ENCODE results near the gene KCNC1.

KCNC1 gene

GRCh38 chr11:17718015-17718414 is 16.6 kb upstream of the KCNC1 start:
- Histone ChIP-seq H3K27me3 (ENCODE audit: control insufficient read depth in 1 of 2, insufficient read depth in 2 of 2, low read length in 2 of 2) (peaks cover 17 to 48% of the 10 kb centered on the region in 2 donors), H3K27ac (ENCODE audit: low read depth, low read length) (no peak overlapping the region)

GRCh38 chr11:17718510-17718962 is 16.0 kb upstream of the KCNC1 start:
- H3K27ac ChIP-seq (ENCODE audit: low read depth, low read length) = no peak overlapping the region
- no peaks in the 10 kb centered on the region for H3K36me3 ChIP-seq (ENCODE audit: insufficient read depth, low read length)
- H3K9ac ChIP-seq (ENCODE audit: low read length) = no peak overlapping the region
- H3K4me1 ChIP-seq (ENCODE audit: insufficient read depth, low read length) = no peaks in the 10 kb centered on the region
- H3K4me3 ChIP-seq (ENCODE audit: low read depth in 1 of 2, low read length in 2 of 2) = no peak overlapping the region
- peaks cover 17 to 53% of the 10 kb centered on the region in 2 donors for H3K27me3 ChIP-seq (ENCODE audit: control insufficient read depth in 1 of 2, insufficient read depth in 2 of 2, low read length in 2 of 2)
- no peaks in the 10 kb centered on the region for H3K9me3 ChIP-seq (ENCODE audit: low read length)

More at GRCh38 chr11:17718015-17718414, 16.6 kb upstream of the KCNC1 start:
- Histone ChIP-seq H3K36me3 (ENCODE audit: insufficient read depth, low read length) (no peaks in the 10 kb centered on the region), H3K9ac (ENCODE audit: low read length) (no peak overlapping the region), H3K9me3 (ENCODE audit: low read length) (no peaks in the 10 kb centered on the region), H3K4me3 (ENCODE audit: low read depth in 1 of 2, low read length in 2 of 2) (no peak overlapping the region), H3K4me1 (ENCODE audit: insufficient read depth, low read length) (no peaks in the 10 kb centered on the region)

- no peak within 1 kb of the TSS for H3K9ac ChIP-seq (ENCODE audit: low read length)
- H3K4me1 ChIP-seq (ENCODE audit: insufficient read depth, low read length) = no peaks in the 10 kb centered on the region
- no peak within 1 kb of the TSS for H3K27ac ChIP-seq (ENCODE audit: low read depth, low read length)
- H3K9me3 ChIP-seq (ENCODE audit: low read length) = no peaks in the 10 kb centered on the region
- no peak within 1 kb of the TSS for H3K4me3 ChIP-seq (ENCODE audit: low read depth in 1 of 2, low read length in 2 of 2)
- peaks cover 17 to 55% of the 10 kb centered on the region in 2 donors for H3K27me3 ChIP-seq (ENCODE audit: control insufficient read depth in 1 of 2, insufficient read depth in 2 of 2, low read length in 2 of 2)
- H3K36me3 ChIP-seq (ENCODE audit: insufficient read depth, low read length) = no peaks in the 10 kb centered on the region
Observed at GRCh38 chr11:17719028-17719937, 15.3 kb upstream of the KCNC1 start, which contains the start of gene MYOD1. TSS of gene MYOD1 (plus strand) at chr11:17719571. CDS start at chr11:17719783, 212 bp downstream.

- Histone ChIP-seq H3K27ac (ENCODE audit: low read depth, low read length) (no peak overlapping the region), H3K9ac (ENCODE audit: low read length) (no peak overlapping the region), H3K4me3 (ENCODE audit: low read depth in 1 of 2, low read length in 2 of 2) (no peak overlapping the region), H3K9me3 (ENCODE audit: low read length) (no peaks in the 10 kb centered on the region), H3K4me1 (ENCODE audit: insufficient read depth, low read length) (no peaks in the 10 kb centered on the region), H3K36me3 (ENCODE audit: insufficient read depth, low read length) (no peaks in the 10 kb centered on the region), H3K27me3 (ENCODE audit: control insufficient read depth in 1 of 2, insufficient read depth in 2 of 2, low read length in 2 of 2) (peaks cover 17 to 55% of the 10 kb centered on the region in 2 donors)
Observed at GRCh38 chr11:17719938-17720795, 14.4 kb upstream of the KCNC1 start.

- Histone ChIP-seq H3K9ac (ENCODE audit: low read length) (no peak overlapping the region), H3K27ac (ENCODE audit: low read depth, low read length) (no peak overlapping the region), H3K4me3 (ENCODE audit: low read depth in 1 of 2, low read length in 2 of 2) (no peak overlapping the region), H3K9me3 (ENCODE audit: low read length) (no peaks in the 10 kb centered on the region), H3K4me1 (ENCODE audit: insufficient read depth, low read length) (no peaks in the 10 kb centered on the region), H3K36me3 (ENCODE audit: insufficient read depth, low read length) (no peaks in the 10 kb centered on the region), H3K27me3 (ENCODE audit: control insufficient read depth in 1 of 2, insufficient read depth in 2 of 2, low read length in 2 of 2) (peaks cover 17 to 55% of the 10 kb centered on the region in 2 donors)
Observed at GRCh38 chr11:17720796-17721171, 13.8 kb upstream of the KCNC1 start.

GRCh38 chr11:17721242-17721999 is 13.2 kb upstream of the KCNC1 start:
- Histone ChIP-seq H3K27me3 (ENCODE audit: control insufficient read depth in 1 of 2, insufficient read depth in 2 of 2, low read length in 2 of 2) (peaks cover 17 to 55% of the 10 kb centered on the region in 2 donors), H3K9me3 (ENCODE audit: low read length) (no peaks in the 10 kb centered on the region), H3K36me3 (ENCODE audit: insufficient read depth, low read length) (no peaks in the 10 kb centered on the region), H3K4me1 (ENCODE audit: insufficient read depth, low read length) (no peaks in the 10 kb centered on the region), H3K9ac (ENCODE audit: low read length) (no peak overlapping the region), H3K4me3 (ENCODE audit: low read depth in 1 of 2, low read length in 2 of 2) (no peak overlapping the region), H3K27ac (ENCODE audit: low read depth, low read length) (no peak overlapping the region)

GRCh38 chr11:17722000-17722643 is 12.5 kb upstream of the KCNC1 start:
- Histone ChIP-seq H3K4me3 (ENCODE audit: low read depth in 1 of 2, low read length in 2 of 2) (no peak overlapping the region), H3K9me3 (ENCODE audit: low read length) (no peaks in the 10 kb centered on the region), H3K27ac (ENCODE audit: low read depth, low read length) (no peak overlapping the region), H3K9ac (ENCODE audit: low read length) (no peak overlapping the region), H3K4me1 (ENCODE audit: insufficient read depth, low read length) (no peaks in the 10 kb centered on the region), H3K27me3 (ENCODE audit: control insufficient read depth in 1 of 2, insufficient read depth in 2 of 2, low read length in 2 of 2) (peaks cover 17 to 55% of the 10 kb centered on the region in 2 donors), H3K36me3 (ENCODE audit: insufficient read depth, low read length) (no peaks in the 10 kb centered on the region)

- Histone ChIP-seq H3K9ac (ENCODE audit: low read length) (no peak overlapping the region), H3K27ac (ENCODE audit: low read depth, low read length) (no peak overlapping the region), H3K4me3 (ENCODE audit: low read depth in 1 of 2, low read length in 2 of 2) (no peak overlapping the region), H3K36me3 (ENCODE audit: insufficient read depth, low read length) (no peaks in the 10 kb centered on the region), H3K9me3 (ENCODE audit: low read length) (no peaks in the 10 kb centered on the region), H3K4me1 (ENCODE audit: insufficient read depth, low read length) (no peaks in the 10 kb centered on the region), H3K27me3 (ENCODE audit: control insufficient read depth in 1 of 2, insufficient read depth in 2 of 2, low read length in 2 of 2) (peaks cover 12 to 45% of the 10 kb centered on the region in 2 donors)
Observed at GRCh38 chr11:17724020-17724908, 10.3 kb upstream of the KCNC1 start.

- Histone ChIP-seq H3K36me3 (ENCODE audit: insufficient read depth, low read length) (no peaks in the 10 kb centered on the region), H3K27me3 (ENCODE audit: control insufficient read depth in 1 of 2, insufficient read depth in 2 of 2, low read length in 2 of 2) (peaks cover 16 to 38% of the 10 kb centered on the region in 2 donors), H3K4me1 (ENCODE audit: insufficient read depth, low read length) (no peaks in the 10 kb centered on the region), H3K9ac (ENCODE audit: low read length) (no peak overlapping the region), H3K4me3 (ENCODE audit: low read depth in 1 of 2, low read length in 2 of 2) (no peak overlapping the region), H3K9me3 (ENCODE audit: low read length) (no peaks in the 10 kb centered on the region), H3K27ac (ENCODE audit: low read depth, low read length) (no peak overlapping the region)
Observed at GRCh38 chr11:17725174-17725573, 9.4 kb upstream of the KCNC1 start.

- H3K4me1 ChIP-seq (ENCODE audit: insufficient read depth, low read length) = peaks cover 7% of the 10 kb centered on the region
- no peak overlapping the region for H3K27ac ChIP-seq (ENCODE audit: low read depth, low read length)
- peaks cover 21 to 30% of the 10 kb centered on the region in 2 donors for H3K27me3 ChIP-seq (ENCODE audit: control insufficient read depth in 1 of 2, insufficient read depth in 2 of 2, low read length in 2 of 2)
- no peak overlapping the region for H3K9ac ChIP-seq (ENCODE audit: low read length)
- no peak overlapping the region for H3K4me3 ChIP-seq (ENCODE audit: low read depth in 1 of 2, low read length in 2 of 2)
- H3K9me3 ChIP-seq (ENCODE audit: low read length) = no peaks in the 10 kb centered on the region
- H3K36me3 ChIP-seq (ENCODE audit: insufficient read depth, low read length) = no peaks in the 10 kb centered on the region
Observed at GRCh38 chr11:17730137-17730536, 4.4 kb upstream of the KCNC1 start.
